Epithelial cell of proximal tubule (primary cell): Measurements from ENCODE around the gene IMMT. TPM values are rescaled to one million over a fixed set of nuclear protein-coding genes. Genes with fewer than 3 reads are reported as not detected.

Experiments
- total RNA-seq: library from RNA; depleted of rRNA; stranded (reverse); fragments of >200 nt; gene quantifications from 2 replicates; pipeline ENCODE4 v1.2.3, GENCODE V29; 2015

The IMMT gene
- total RNA-seq, 1 donor from 2014 or later = 78.1 TPM

Other genes starting within 250 kb of the IMMT start
- 21.3 and 23.1 TPM in 2 replicates for gene POLR1A, start 89.6 kb downstream of the IMMT start, total RNA-seq
- gene PTCD3, start 89.2 kb downstream of the IMMT start, total RNA-seq = 47.8 and 53.2 TPM in 2 replicates
- 20.9 and 44.9 TPM in 2 replicates for gene MRPL35, start 4.0 kb upstream of the IMMT start, total RNA-seq
- gene REEP1, start 142.2 kb upstream of the IMMT start, total RNA-seq = 0.35 and 2.2 TPM in 2 replicates
- gene KDM3A, start 245.9 kb upstream of the IMMT start, total RNA-seq = 14.5 and 19.8 TPM in 2 replicates